A673 (cell line): ENCODE results near the gene TOP3B.

Experiments
- EZH2 ChIP-seq: fragments of 200-600 bp; sonication (generic); IDR thresholded peaks from 2 replicates; pipeline ENCODE4 v1.6.1; 2017; ENCODE audit warnings: borderline replicate concordance, low read depth, mild to moderate bottlenecking, mixed read lengths, antibody characterized with exemption, low read length; ENCODE audit not compliant: poor library complexity, severe bottlenecking
- TF ChIP-seq, protein P1 (sequence below): fragments of 300-800, 200-600 bp; sonication (generic); conservative IDR thresholded peaks from 2 replicates; pipeline ENCODE4 v1.5.1; 2017; ENCODE audit warnings: low read depth, mild to moderate bottlenecking, antibody characterized with exemption, low read length, moderate library complexity, mixed read lengths

DNA sequence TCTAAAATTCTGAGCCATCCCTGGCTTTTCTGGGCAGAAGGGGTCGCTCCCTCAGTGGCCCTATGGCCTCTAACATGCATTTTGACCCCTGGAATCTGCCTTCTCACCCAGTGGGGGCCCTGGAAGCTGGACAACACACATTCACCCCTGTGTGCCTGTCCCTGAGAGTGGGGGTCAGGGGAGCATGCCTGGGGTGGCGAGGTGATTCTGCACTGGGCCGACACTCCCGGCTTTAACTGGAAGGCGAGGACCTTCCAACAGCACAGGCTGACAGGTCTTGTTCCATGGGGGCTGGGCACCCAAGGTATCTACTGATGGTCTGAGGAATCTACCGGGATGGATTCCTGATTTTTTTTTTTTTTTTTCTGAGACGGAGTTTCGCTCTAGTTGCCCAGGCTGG, 40.7 kb downstream of the TOP3B start:
- TF ChIP-seq, protein P1, sequence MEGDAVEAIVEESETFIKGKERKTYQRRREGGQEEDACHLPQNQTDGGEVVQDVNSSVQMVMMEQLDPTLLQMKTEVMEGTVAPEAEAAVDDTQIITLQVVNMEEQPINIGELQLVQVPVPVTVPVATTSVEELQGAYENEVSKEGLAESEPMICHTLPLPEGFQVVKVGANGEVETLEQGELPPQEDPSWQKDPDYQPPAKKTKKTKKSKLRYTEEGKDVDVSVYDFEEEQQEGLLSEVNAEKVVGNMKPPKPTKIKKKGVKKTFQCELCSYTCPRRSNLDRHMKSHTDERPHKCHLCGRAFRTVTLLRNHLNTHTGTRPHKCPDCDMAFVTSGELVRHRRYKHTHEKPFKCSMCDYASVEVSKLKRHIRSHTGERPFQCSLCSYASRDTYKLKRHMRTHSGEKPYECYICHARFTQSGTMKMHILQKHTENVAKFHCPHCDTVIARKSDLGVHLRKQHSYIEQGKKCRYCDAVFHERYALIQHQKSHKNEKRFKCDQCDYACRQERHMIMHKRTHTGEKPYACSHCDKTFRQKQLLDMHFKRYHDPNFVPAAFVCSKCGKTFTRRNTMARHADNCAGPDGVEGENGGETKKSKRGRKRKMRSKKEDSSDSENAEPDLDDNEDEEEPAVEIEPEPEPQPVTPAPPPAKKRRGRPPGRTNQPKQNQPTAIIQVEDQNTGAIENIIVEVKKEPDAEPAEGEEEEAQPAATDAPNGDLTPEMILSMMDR = no peak
- TF ChIP-seq EZH2 = no peak
